Common myeloid progenitor, CD34-positive (primary cell): ENCODE data around the gene RAPH1.
"Not testable (repeated sequence)": the region's sequence is repeated elsewhere in the genome, so short reads cannot be mapped to it uniquely, and the experiment has no call there.

Source experiments
- CTCF ChIA-PET: fragments of 350-600 bp; sonication (Branson Sonifier 250); formaldehyde crosslinking; loops from one replicate; lab custom pipeline; 2021; ENCODE audit warnings: antibody characterized with exemption; lab: Charles Lee
- POLR2A ChIA-PET: fragments of 350-600 bp; sonication (Branson Sonifier 250); formaldehyde crosslinking; loops from one replicate; lab custom pipeline; 2021; ENCODE audit warnings: antibody characterized with exemption; lab: Charles Lee
- DNase-seq, 3 donors: peaks; one replicate each; pipeline versions ENCODE4 v3.0.0 to v3.0.0-alpha.2; 2013
- H3K27ac ChIP-seq, 2 experiments: 1 replicate in 1 of 2; 2 replicates in 1 of 2; pipeline ENCODE4 v1.7.0; 2013; ENCODE audit warnings: inconsistent platforms in 2 of 2, low read length in 2 of 2, mild to moderate bottlenecking in 2 of 2, low read depth in 1 of 2, moderate library complexity in 1 of 2; ENCODE audit not compliant: severe bottlenecking in 2 of 2, insufficient read depth in 1 of 2, poor library complexity in 1 of 2
- H3K27me3 ChIP-seq, 5 experiments: replicated peaks in 2 of 5; 1 replicate in 3 of 5; 2 replicates in 2 of 5; pipeline versions ENCODE4 v1.6.1 to v1.7.0; 2013; ENCODE audit warnings: low read length in 4 of 5, mild to moderate bottlenecking in 2 of 5, moderate library complexity in 2 of 5, inconsistent platforms in 1 of 5; ENCODE audit not compliant: insufficient read depth in 5 of 5, control insufficient read depth in 4 of 5
- H3K36me3 ChIP-seq, 4 experiments: 1 replicate in 2 of 4; 2 replicates in 2 of 4; pipeline versions ENCODE4 v1.6.1 to v1.7.0; 2013; ENCODE audit warnings: low read length in 3 of 4, control low read depth in 1 of 4, mild to moderate bottlenecking in 1 of 4; ENCODE audit not compliant: control insufficient read depth in 4 of 4, insufficient read depth in 4 of 4
- H3K4me1 ChIP-seq, 4 experiments: 1 replicate in 3 of 4; 2 replicates in 1 of 4; pipeline versions ENCODE4 v1.6.1 to v1.7.1; 2013; ENCODE audit warnings: low read length in 3 of 4, mild to moderate bottlenecking in 3 of 4, control low read depth in 1 of 4, inconsistent platforms in 1 of 4, moderate library complexity in 1 of 4; ENCODE audit not compliant: control insufficient read depth in 4 of 4, insufficient read depth in 4 of 4; ENCODE audit errors: control extremely low read depth in 1 of 4
- H3K4me3 ChIP-seq, 7 experiments: 1 replicate in 4 of 7; 2 replicates in 3 of 7; pipeline versions ENCODE4 v1.5.1 to v1.7.0; 2013; ENCODE audit warnings: mild to moderate bottlenecking in 7 of 7, low read length in 6 of 7, moderate library complexity in 6 of 7, inconsistent platforms in 2 of 7, low read depth in 2 of 7, control low read depth in 1 of 7; ENCODE audit not compliant: insufficient read depth in 4 of 7, control insufficient read depth in 1 of 7; ENCODE audit errors: extremely low read depth in 1 of 7
- H3K9me3 ChIP-seq, 5 experiments: 1 replicate in 4 of 5; 2 replicates in 1 of 5; pipeline versions ENCODE4 v1.6.1 to v1.7.1; 2013; ENCODE audit warnings: low read length in 4 of 5, mild to moderate bottlenecking in 2 of 5, inconsistent platforms in 1 of 5, low read depth in 1 of 5, moderate library complexity in 1 of 5; ENCODE audit not compliant: control insufficient read depth in 4 of 5, insufficient read depth in 2 of 5; ENCODE audit errors: control extremely low read depth in 1 of 5
- WGBS: methylation state at CpG from one replicate; pipeline ENCODE4 v1.1.5; 2013; ENCODE audit not compliant: insufficient coverage; 5-methylcytosine and 5-hydroxymethylcytosine counted together

The RAPH1 gene

DNA sequence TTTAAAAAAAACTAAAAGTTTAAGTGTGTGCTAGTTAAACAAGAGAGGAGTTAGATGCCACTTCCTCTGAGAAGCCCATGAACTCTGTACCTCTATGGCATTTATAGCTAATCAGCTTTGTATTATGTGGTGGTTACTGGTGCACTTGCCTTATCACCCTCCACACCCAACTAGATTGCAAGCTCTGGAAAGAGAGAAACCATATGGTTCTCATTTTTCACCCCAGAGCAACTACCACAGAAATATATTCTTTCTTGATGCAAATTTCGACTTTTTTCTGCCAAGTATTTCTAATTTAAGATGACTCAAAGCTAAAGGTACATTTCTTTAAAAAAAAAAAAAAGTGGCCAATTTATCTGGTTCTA is 24.2 kb downstream of the RAPH1 start:
- no CpG with 5 or more reads among the region's 1 CpG for WGBS
- ChIA-PET CTCF (no interaction called here), POLR2A (interaction anchor here (0.6 kb wide), 1 partner anchor 19 kb away, joined by 3 read pairs; no protein-coding TSS in a partner anchor)
- Histone ChIP-seq H3K27ac (no peak overlapping the region), H3K4me1 (no peaks in the 10 kb centered on the region), H3K36me3 (no peaks in the 10 kb centered on the region), H3K27me3 (peaks cover 0 to 3% (median 0%) of the 10 kb centered on the region in 5 experiments), H3K9me3 (no peaks in the 10 kb centered on the region), H3K4me3 (no peak overlapping the region)
- DNase-seq = peak in 2 of 3 donors; percentile 38 to 60

DNA sequence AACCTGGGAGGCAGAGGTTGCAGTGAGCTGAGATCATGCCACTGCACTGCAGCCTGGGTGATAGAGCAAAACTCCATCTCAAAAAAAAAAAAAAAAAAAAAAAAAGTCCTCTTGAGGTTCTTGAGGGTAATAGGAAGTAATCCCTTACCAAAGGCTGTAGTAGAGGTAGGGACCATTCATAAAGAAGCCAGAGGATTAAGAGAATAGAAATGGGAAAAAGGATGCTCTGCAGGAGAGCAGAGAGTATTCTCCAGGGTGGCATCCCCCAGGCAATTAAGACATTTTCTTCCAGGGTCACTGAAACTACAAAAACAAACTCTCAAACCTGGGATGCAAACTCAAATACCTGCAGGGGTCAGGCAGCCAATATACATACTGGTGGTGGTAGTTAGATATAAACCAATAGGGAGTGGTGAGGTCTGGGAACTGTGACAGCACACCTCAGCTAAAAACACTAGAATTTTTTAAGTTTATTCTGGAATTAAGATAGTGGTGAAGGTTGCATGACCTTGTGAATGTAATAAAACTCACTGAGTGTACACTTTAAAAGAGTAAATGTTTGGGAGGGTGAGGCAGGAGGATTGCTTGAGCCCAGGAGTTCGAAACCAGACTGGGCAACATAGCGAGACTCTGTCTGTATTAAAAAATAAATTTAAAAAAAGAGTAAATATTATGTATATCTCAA is 24.7 kb downstream of the RAPH1 start:
- no peak overlapping the region for H3K4me3 ChIP-seq
- H3K27me3 ChIP-seq = peaks cover 0 to 3% (median 0%) of the 10 kb centered on the region in 5 experiments
- ChIA-PET POLR2A (no interaction called here), CTCF (no interaction called here)
- no peaks in the 10 kb centered on the region for H3K9me3 ChIP-seq
- no peak overlapping the region for H3K27ac ChIP-seq
- no CpG with 5 or more reads among the region's 2 CpGs for WGBS
- no peaks in the 10 kb centered on the region for H3K36me3 ChIP-seq
- DNase-seq = no peak
- H3K4me1 ChIP-seq = no peaks in the 10 kb centered on the region

DNA sequence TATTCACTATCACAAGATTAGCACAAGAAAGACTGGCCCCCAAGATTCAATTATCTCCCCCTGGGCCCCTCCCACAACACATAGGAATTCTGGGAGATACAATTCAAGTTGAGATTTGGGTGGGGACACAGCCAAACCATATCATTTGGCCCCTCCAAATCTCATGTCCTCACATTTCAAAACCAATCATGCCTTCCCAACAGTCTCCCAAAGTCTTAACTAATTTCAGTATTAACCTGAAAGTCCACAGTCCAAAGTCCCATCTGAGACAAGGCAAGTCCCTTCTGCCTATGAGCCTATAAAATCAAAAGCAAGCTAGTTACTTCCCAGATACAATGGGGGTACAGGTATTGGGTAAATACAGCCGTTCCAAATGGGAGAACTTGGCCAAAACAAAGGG is 31.6 kb downstream of the RAPH1 start:
- CTCF ChIA-PET, POLR2A ChIA-PET, H3K4me3 ChIP-seq, DNase-seq, H3K27me3 ChIP-seq, H3K36me3 ChIP-seq, H3K27ac ChIP-seq, H3K9me3 ChIP-seq: not testable (repeated sequence)
- 100% methylated on average over 1 of the region's 1 CpG for WGBS
- peaks cover 4 to 17% (median 9%) of the 10 kb centered on the region in 4 experiments for H3K4me1 ChIP-seq

DNA sequence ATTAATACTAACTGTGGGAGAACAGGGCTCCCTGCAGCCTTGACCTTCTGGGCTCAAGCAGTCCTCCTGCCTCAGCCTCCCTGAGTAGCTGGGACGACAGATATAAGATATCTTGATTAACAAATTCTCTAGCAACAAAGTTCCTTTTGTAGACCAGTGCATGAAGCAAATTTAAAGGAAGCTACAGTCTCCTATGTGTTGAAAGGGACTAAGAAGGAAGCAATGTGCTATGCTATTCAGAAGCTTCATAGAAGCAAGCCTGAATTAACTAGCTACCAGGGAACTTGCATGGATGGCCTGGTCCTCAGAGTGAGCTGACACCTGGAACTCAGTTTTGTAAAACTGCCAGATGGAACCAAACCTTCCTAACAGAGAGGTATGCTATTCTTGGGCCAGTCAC is 33.2 kb downstream of the RAPH1 start:
- H3K36me3 ChIP-seq = no peaks in the 10 kb centered on the region
- no CpG with 5 or more reads among the region's 1 CpG for WGBS
- ChIA-PET CTCF (no interaction called here), POLR2A (no interaction called here)
- H3K9me3 ChIP-seq = no peaks in the 10 kb centered on the region
- no peak overlapping the region for H3K4me3 ChIP-seq
- no peak overlapping the region for H3K27ac ChIP-seq
- peaks cover 4 to 22% (median 9%) of the 10 kb centered on the region in 4 experiments for H3K4me1 ChIP-seq
- no peaks in the 10 kb centered on the region for H3K27me3 ChIP-seq
- DNase-seq = no peak

DNA sequence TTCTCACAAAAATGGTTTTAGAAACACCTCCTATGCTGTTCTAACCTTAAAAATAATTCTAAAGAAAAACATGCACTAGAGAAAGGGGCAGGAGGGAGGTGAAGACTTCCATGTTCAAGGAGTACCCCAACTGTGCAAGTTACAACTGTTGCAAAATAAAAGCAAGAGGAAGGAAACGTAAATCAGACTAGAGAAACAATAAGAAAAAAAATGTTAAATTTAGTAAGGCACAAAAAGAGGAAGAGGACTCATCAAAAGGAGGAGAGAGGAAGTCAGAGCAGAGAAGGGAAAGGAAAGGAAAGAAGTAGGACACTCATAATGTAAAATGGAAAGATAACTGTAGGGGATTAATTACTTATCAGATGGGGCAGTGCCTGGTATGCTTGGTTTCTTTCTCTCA is 34.1 kb downstream of the RAPH1 start:
- H3K9me3 ChIP-seq = no peaks in the 10 kb centered on the region
- no peaks in the 10 kb centered on the region for H3K27me3 ChIP-seq
- ChIA-PET CTCF (interaction anchor here (0.8 kb wide), 1 partner anchor 13 kb away, joined by 3 read pairs; no protein-coding TSS in a partner anchor), POLR2A (interaction anchor here (0.7 kb wide), 1 partner anchor 805 kb away, joined by 5 read pairs; no protein-coding TSS in a partner anchor)
- 0% methylated on average over 1 of the region's 1 CpG for WGBS
- H3K4me3 ChIP-seq = no peak overlapping the region
- H3K27ac ChIP-seq = no peak overlapping the region
- DNase-seq = peak in 2 of 3 donors; percentile 15 to 30
- no peaks in the 10 kb centered on the region for H3K36me3 ChIP-seq
- peaks cover 4 to 22% (median 9%) of the 10 kb centered on the region in 4 experiments for H3K4me1 ChIP-seq

DNA sequence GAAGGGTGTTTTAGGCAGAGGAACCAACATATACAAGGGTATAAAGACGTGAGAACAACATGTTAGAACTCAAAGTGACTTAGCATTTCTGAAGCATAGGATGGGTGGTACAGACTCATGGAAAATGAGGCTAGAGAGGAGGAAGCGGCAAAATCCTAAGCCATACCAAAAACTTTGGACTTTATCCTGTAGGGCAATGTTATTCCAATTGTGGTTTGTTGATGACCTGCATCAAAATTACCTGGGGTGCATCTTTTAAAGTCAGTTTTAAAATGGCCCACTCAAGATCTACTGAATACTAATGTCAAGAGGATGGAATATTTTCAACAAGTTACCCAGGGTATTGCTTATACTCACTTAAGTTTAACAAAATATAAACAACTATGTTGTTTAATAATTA is 34.8 kb downstream of the RAPH1 start:
- Histone ChIP-seq H3K4me1 (peaks cover 4 to 22% (median 9%) of the 10 kb centered on the region in 4 experiments), H3K27me3 (no peaks in the 10 kb centered on the region), H3K9me3 (no peaks in the 10 kb centered on the region), H3K4me3 (no peak overlapping the region), H3K27ac (no peak overlapping the region), H3K36me3 (no peaks in the 10 kb centered on the region)
- DNase-seq = no peak
- 100% methylated on average over 1 of the region's 2 CpGs for WGBS
- ChIA-PET POLR2A (interaction anchor here (0.7 kb wide), 1 partner anchor 804 kb away, joined by 5 read pairs; no protein-coding TSS in a partner anchor), CTCF (interaction anchor here (0.8 kb wide), 1 partner anchor 14 kb away, joined by 3 read pairs; no protein-coding TSS in a partner anchor)

DNA sequence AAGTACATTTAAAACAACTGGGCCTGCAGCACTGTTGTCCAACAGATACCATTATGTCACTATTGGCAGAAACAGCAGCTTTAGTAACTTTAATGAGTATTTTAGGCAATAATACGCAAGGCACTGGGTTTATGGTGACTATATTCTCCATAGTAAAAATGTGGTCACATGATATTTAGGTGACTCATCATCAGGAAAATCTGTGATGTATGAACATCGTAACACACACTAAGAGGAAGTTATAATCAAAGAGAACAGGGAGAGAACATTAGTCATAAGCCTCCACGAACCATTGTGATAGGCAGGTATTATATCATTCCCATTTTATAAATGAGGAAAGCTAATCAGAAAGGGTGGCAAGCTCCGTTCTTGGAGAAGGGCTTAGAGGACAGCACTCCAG is 36.9 kb downstream of the RAPH1 start:
- H3K4me3 ChIP-seq = no peak overlapping the region
- no peaks in the 10 kb centered on the region for H3K36me3 ChIP-seq
- H3K9me3 ChIP-seq = no peaks in the 10 kb centered on the region
- ChIA-PET CTCF (no interaction called here), POLR2A (no interaction called here)
- H3K4me1 ChIP-seq = peaks cover 4 to 22% (median 9%) of the 10 kb centered on the region in 4 experiments
- no CpG with 5 or more reads among the region's 4 CpGs for WGBS
- H3K27ac ChIP-seq = no peak overlapping the region
- no peaks in the 10 kb centered on the region for H3K27me3 ChIP-seq
- peak; percentile 17 to 67 (median 53) for DNase-seq
